GM21367 (cell line): ENCODE data around the gene IGSF8.
A peak's percentile ranks its signal among the peaks of the same experiment; 100 is the strongest.

Source experiments
- ATAC-seq: cut with Tn5 transposase; IDR thresholded peaks from one replicate; pipeline ENCODE4 v1.9.1; 2021; ENCODE audit not compliant: unreplicated experiment

Gene IGSF8

GRCh38 chr1:160107512-160107911, 9.1 kb upstream of the IGSF8 start:
- no peak for ATAC-seq

GRCh38 chr1:160105155-160105554, 6.7 kb upstream of the IGSF8 start:
- ATAC-seq, result no peak

GRCh38 chr1:160104486-160104885, 6.1 kb upstream of the IGSF8 start:
- no peak for ATAC-seq

GRCh38 chr1:160103658-160104408, 5.4 kb upstream of the IGSF8 start:
- ATAC-seq, result no peak

- no peak for ATAC-seq
Observed at GRCh38 chr1:160101717-160102522, 3.5 kb upstream of the IGSF8 start.

GRCh38 chr1:160101037-160101716, 2.8 kb upstream of the IGSF8 start:
- no peak for ATAC-seq

GRCh38 chr1:160099716-160100375, 1.4 kb upstream of the IGSF8 start:
- no peak for ATAC-seq

- ATAC-seq, result peak; percentile 69
Observed at GRCh38 chr1:160098852-160099561, 588 bp upstream of the IGSF8 start.

GRCh38 chr1:160097151-160097910, 1.1 kb downstream of the IGSF8 start:
- no peak for ATAC-seq

- ATAC-seq, result no peak
Observed at GRCh38 chr1:160096274-160097116, 1.9 kb downstream of the IGSF8 start.

GRCh38 chr1:160095382-160096105, 2.9 kb downstream of the IGSF8 start:
- ATAC-seq, result no peak

GRCh38 chr1:160094806-160095205, 3.6 kb downstream of the IGSF8 start:
- no peak for ATAC-seq

- no peak for ATAC-seq
Observed at GRCh38 chr1:160094291-160094625, 4.2 kb downstream of the IGSF8 start.

GRCh38 chr1:160093624-160094290, 4.7 kb downstream of the IGSF8 start:
- no peak for ATAC-seq

GRCh38 chr1:160093069-160093395, 5.4 kb downstream of the IGSF8 start:
- no peak for ATAC-seq

- ATAC-seq, result no peak
Observed at GRCh38 chr1:160092366-160093068, 5.9 kb downstream of the IGSF8 start.

- ATAC-seq, result no peak
Observed at GRCh38 chr1:160091666-160092223, 6.7 kb downstream of the IGSF8 start.
